Sigmoid colon (tissue), 7 donors: ENCODE measurements around the gene FCGR2B. TPM values are rescaled to one million over a fixed set of nuclear protein-coding genes. Genes with fewer than 3 reads are reported as not detected.
"Not testable (repeated sequence)": the region's sequence is repeated elsewhere in the genome, so short reads cannot be mapped to it uniquely, and the experiment has no call there.

Experiments
- DNase-seq: peaks from one replicate; pipeline ENCODE4 v3.0.0-alpha.2; 2019
- H3K27ac ChIP-seq, 4 donors: fragments of 200-600 bp; sonication (generic); one replicate each; pipeline ENCODE4 v1.5.1; 2016 to 2019; ENCODE audit warnings: mild to moderate bottlenecking in 1 of 4
- H3K27me3 ChIP-seq, 3 donors: fragments of 200-600 bp; sonication (generic); one replicate each; pipeline ENCODE4 v1.5.1; 2019; ENCODE audit warnings: mild to moderate bottlenecking in 1 of 3
- H3K36me3 ChIP-seq, 4 donors: fragments of 200-600 bp; sonication (generic); one replicate each; pipeline ENCODE4 v1.5.1; 2016 to 2019
- H3K4me1 ChIP-seq, 4 donors: fragments of 200-600 bp; sonication (generic); one replicate each; pipeline ENCODE4 v1.5.1; 2017 to 2019
- H3K4me3 ChIP-seq, 4 donors: fragments of 200-600 bp; sonication (generic); one replicate each; pipeline ENCODE4 v1.5.1; 2017 to 2019; ENCODE audit warnings: mild to moderate bottlenecking in 2 of 4, moderate library complexity in 1 of 4
- H3K9me3 ChIP-seq, 4 donors: fragments of 200-600 bp in 3 of 4; sonication (generic) in 3 of 4; one replicate each; pipeline versions ENCODE4 v1.5.1 to v1.6.1; 2013 to 2019
- EP300 ChIP-seq, 4 donors: sonication (generic); formaldehyde crosslinking; IDR thresholded peaks; one replicate each; pipeline ENCODE4 v1.6.1; 2017; ENCODE audit warnings: antibody characterized with exemption in 4 of 4
- POLR2A ChIP-seq, 2 donors: fragments of 450-650 bp; IDR thresholded peaks; one replicate each; pipeline ENCODE4 v1.6.1; 2016; ENCODE audit warnings: antibody characterized with exemption in 2 of 2, mild to moderate bottlenecking in 2 of 2, moderate library complexity in 2 of 2
- POLR2AphosphoS5 ChIP-seq, 4 donors: sonication (generic); formaldehyde crosslinking; IDR thresholded peaks; one replicate each; pipeline ENCODE4 v1.6.1; 2017; ENCODE audit warnings: antibody characterized with exemption in 4 of 4
- WGBS, 2 donors: extraction: QIAGEN DNeasy Blood & Tissue Kit; methylation state at CpG; one replicate each; pipeline ENCODE4 v1.1.7; 2013; 5-methylcytosine and 5-hydroxymethylcytosine counted together
- intact Hi-C: fragments of 100-400 bp; cut with DNase I; formaldehyde crosslinking; loops from one replicate; pipeline ENCODE4 v1.15.1; 2023
- polyA plus RNA-seq, 3 donors: library from polyadenylated mRNA; stranded (reverse); fragments of 200-250 nt; gene quantifications; one replicate each; pipeline ENCODE4 v1.2.3, GENCODE V29; 2013
- total RNA-seq, 4 donors: library from RNA; depleted of rRNA; stranded (reverse); fragments of >200 nt; gene quantifications; one replicate each; pipeline ENCODE4 v1.1.0, GENCODE V29; 2016
- TF ChIP-seq, protein P1 (sequence below), 4 experiments: fragments of 450-650 bp in 3 of 4; fragments of 200-600 bp in 1 of 4; IDR thresholded peaks; one replicate each; pipeline ENCODE4 v1.5.1; 2016 to 2019; ENCODE audit warnings: antibody characterized with exemption in 4 of 4, mild to moderate bottlenecking in 3 of 4, moderate library complexity in 2 of 4
- donor health status: healthy with polysubstance abuse.
- donor health status: Bipolar disorder and iron deficiency.
- donor health status: healthy.

Gene FCGR2B
- total and polyA plus RNA-seq, 7 donors = 6.4 to 42.1 (median 15.9) TPM

DNA sequence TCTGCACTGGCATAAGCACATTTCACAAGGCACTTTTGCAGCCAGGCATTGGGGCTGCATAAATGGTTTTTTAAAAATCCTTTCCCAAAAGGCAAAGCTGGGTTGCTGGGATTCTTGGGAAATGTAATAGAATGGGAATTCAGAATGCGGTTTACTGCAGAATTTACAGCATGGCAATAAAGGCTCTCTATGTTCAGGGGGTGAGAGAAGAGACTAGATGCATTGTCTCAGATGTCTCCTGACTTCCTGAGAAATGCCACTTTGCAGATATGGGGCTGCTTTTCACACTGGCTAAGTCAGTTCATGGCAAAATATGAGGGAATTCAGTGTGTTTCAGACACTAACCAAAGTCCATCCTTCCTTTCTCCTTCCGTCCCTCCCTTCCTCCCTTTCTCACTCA is 13.5 kb downstream of the FCGR2B start:
- 48 to 80% methylated on average over 2 of the region's 2 CpGs for WGBS, 2 donors

GRCh38 chr1:161676958-161677689 is 14.2 kb downstream of the FCGR2B start:
- intact Hi-C loops = no loop called here

More for the DNA sequence above, 13.5 kb downstream of the FCGR2B start:
- Histone ChIP-seq H3K36me3 (no peaks in the 10 kb centered on the region), H3K4me1 (no peaks in the 10 kb centered on the region), H3K4me3 (no peak overlapping the region), H3K27ac (no peak overlapping the region), H3K9me3 (no peaks in the 10 kb centered on the region), H3K27me3 (no peaks in the 10 kb centered on the region)
- DNase-seq = no peak
- TF ChIP-seq EP300 (IDR thresholded peaks at IDR 0.05) = no peak
- TF ChIP-seq, protein P1, sequence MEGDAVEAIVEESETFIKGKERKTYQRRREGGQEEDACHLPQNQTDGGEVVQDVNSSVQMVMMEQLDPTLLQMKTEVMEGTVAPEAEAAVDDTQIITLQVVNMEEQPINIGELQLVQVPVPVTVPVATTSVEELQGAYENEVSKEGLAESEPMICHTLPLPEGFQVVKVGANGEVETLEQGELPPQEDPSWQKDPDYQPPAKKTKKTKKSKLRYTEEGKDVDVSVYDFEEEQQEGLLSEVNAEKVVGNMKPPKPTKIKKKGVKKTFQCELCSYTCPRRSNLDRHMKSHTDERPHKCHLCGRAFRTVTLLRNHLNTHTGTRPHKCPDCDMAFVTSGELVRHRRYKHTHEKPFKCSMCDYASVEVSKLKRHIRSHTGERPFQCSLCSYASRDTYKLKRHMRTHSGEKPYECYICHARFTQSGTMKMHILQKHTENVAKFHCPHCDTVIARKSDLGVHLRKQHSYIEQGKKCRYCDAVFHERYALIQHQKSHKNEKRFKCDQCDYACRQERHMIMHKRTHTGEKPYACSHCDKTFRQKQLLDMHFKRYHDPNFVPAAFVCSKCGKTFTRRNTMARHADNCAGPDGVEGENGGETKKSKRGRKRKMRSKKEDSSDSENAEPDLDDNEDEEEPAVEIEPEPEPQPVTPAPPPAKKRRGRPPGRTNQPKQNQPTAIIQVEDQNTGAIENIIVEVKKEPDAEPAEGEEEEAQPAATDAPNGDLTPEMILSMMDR (IDR thresholded peaks at IDR 0.05) = no peak
- no peak for TF ChIP-seq POLR2A (IDR thresholded peaks at IDR 0.05)
- TF ChIP-seq POLR2AphosphoS5 (IDR thresholded peaks at IDR 0.05) = no peak
- intact Hi-C loops = no loop called here

DNA sequence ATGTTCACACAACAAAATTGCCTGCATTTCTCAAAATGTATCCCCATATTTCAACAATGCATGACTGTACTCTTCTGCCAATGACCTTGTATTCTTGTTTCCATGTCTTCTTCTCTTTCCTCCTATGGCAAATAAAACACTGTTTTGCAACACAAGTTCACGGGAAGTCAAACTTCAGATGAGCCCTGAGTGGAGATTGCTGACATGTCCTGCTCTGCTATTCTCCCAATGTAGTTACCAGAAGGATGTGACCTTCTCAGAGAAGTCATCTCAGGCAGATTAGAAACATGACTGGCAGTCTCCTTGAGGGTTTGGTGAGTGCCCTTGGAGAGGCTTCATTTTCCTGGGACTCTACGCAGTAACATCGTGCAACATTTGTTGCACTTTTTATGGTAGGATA is 15.6 kb downstream of the FCGR2B start:
- H3K27me3 ChIP-seq = no peaks in the 10 kb centered on the region
- H3K4me1 ChIP-seq = no peaks in the 10 kb centered on the region
- no peak overlapping the region for H3K4me3 ChIP-seq
- no peak for TF ChIP-seq POLR2A (IDR thresholded peaks at IDR 0.05)
- TF ChIP-seq POLR2AphosphoS5 (IDR thresholded peaks at IDR 0.05) = no peak
- TF ChIP-seq, protein P1 (IDR thresholded peaks at IDR 0.05) = no peak
- TF ChIP-seq EP300 (IDR thresholded peaks at IDR 0.05) = no peak
- intact Hi-C loops = no loop called here
- 94 to 95% methylated on average over 3 of the region's 3 CpGs for WGBS, 2 donors
- no peaks in the 10 kb centered on the region for H3K36me3 ChIP-seq
- no peak for DNase-seq
- no peak overlapping the region for H3K27ac ChIP-seq
- no peaks in the 10 kb centered on the region for H3K9me3 ChIP-seq

More at GRCh38 chr1:161676958-161677689, 14.2 kb downstream of the FCGR2B start:
- no peak overlapping the region for H3K27ac ChIP-seq
- no peak overlapping the region for H3K4me3 ChIP-seq
- no peaks in the 10 kb centered on the region for H3K27me3 ChIP-seq
- no peak for TF ChIP-seq POLR2AphosphoS5 (IDR thresholded peaks at IDR 0.05)
- TF ChIP-seq, protein P1 (IDR thresholded peaks at IDR 0.05) = no peak
- no peak for TF ChIP-seq POLR2A (IDR thresholded peaks at IDR 0.05)
- no peak for TF ChIP-seq EP300 (IDR thresholded peaks at IDR 0.05)
- 83 to 86% methylated on average over 5 of the region's 5 CpGs for WGBS, 2 donors
- no peaks in the 10 kb centered on the region for H3K4me1 ChIP-seq
- no peaks in the 10 kb centered on the region for H3K36me3 ChIP-seq
- no peak for DNase-seq
- H3K9me3 ChIP-seq = no peaks in the 10 kb centered on the region

DNA sequence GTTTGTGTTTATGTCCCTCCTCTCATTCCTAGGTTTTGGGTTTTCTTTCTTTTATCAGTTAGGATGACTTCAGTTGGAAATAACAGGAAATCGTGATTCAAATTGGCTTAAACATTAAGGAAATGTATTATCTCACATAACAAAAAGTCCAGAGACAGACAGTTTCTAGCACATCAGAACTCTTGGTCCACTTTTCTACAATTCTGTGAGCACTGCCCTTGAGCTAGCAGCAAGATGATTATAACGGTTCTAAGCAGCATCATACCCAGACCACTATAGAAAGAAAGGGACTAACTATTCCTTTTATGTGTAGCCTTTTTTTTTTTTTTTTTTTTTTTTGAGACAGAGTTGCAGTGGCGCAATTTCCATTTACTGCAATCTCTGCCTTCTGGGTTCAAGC is 18.9 kb downstream of the FCGR2B start:
- H3K27ac ChIP-seq = no peak overlapping the region
- H3K4me3 ChIP-seq = no peak overlapping the region
- H3K4me1 ChIP-seq = no peaks in the 10 kb centered on the region
- no peak for TF ChIP-seq POLR2A (IDR thresholded peaks at IDR 0.05)
- intact Hi-C loops = no loop called here
- DNase-seq = no peak
- WGBS, 2 donors = 67 to 81% methylated on average over 3 of the region's 3 CpGs
- peaks cover 0 to 5% (median 0%) of the 10 kb centered on the region in 3 donors for H3K27me3 ChIP-seq
- no peaks in the 10 kb centered on the region for H3K9me3 ChIP-seq
- H3K36me3 ChIP-seq = no peaks in the 10 kb centered on the region

DNA sequence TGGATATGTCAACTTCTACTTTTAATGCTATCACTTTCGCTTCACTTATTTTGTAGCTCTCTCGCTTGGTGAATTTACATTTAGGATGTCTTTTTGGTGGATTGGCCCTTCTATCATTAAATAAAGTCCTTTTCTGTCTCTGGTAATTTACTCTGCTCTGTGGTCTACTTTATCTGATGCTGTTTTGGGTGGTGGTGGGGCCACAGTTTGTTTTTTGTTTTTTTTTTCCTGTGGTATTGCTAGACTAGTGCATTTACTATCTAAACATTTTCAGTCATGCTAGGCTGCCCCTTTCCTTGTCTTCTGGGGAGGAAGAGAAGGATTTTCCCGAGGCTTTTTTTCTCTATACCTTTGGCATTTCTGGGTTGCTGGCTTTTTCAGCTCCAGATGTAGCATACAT is 26.0 kb downstream of the FCGR2B start:
- intact Hi-C loops = no loop called here
- Histone ChIP-seq H3K27me3 (peaks cover 0 to 27% (median 7%) of the 10 kb centered on the region in 3 donors), H3K4me3 (no peak overlapping the region), H3K9me3 (no peaks in the 10 kb centered on the region), H3K4me1 (no peaks in the 10 kb centered on the region), H3K36me3 (no peaks in the 10 kb centered on the region), H3K27ac (no peak overlapping the region)
- DNase-seq = no peak
- TF ChIP-seq POLR2A (IDR thresholded peaks at IDR 0.05) = no peak
- WGBS, 2 donors = 73 to 76% methylated on average over 3 of the region's 3 CpGs

- intact Hi-C loops = no loop called here
- H3K4me1 ChIP-seq = no peaks in the 10 kb centered on the region
- no peak overlapping the region for H3K4me3 ChIP-seq
- no peaks in the 10 kb centered on the region for H3K9me3 ChIP-seq
- no peak for DNase-seq
- no peak overlapping the region for H3K27ac ChIP-seq
- TF ChIP-seq, protein P1 (IDR thresholded peaks at IDR 0.05) = no peak
- TF ChIP-seq POLR2A (IDR thresholded peaks at IDR 0.05) (no peak), POLR2AphosphoS5 (IDR thresholded peaks at IDR 0.05) (no peak), EP300 (IDR thresholded peaks at IDR 0.05) (no peak)
- H3K27me3 ChIP-seq = peaks cover 0 to 29% (median 7%) of the 10 kb centered on the region in 3 donors
- H3K36me3 ChIP-seq = no peaks in the 10 kb centered on the region
- WGBS, 2 donors = 51 to 77% methylated on average over 3 of the region's 3 CpGs
Measured at GRCh38 chr1:161691846-161692245, 28.9 kb downstream of the FCGR2B start.

DNA sequence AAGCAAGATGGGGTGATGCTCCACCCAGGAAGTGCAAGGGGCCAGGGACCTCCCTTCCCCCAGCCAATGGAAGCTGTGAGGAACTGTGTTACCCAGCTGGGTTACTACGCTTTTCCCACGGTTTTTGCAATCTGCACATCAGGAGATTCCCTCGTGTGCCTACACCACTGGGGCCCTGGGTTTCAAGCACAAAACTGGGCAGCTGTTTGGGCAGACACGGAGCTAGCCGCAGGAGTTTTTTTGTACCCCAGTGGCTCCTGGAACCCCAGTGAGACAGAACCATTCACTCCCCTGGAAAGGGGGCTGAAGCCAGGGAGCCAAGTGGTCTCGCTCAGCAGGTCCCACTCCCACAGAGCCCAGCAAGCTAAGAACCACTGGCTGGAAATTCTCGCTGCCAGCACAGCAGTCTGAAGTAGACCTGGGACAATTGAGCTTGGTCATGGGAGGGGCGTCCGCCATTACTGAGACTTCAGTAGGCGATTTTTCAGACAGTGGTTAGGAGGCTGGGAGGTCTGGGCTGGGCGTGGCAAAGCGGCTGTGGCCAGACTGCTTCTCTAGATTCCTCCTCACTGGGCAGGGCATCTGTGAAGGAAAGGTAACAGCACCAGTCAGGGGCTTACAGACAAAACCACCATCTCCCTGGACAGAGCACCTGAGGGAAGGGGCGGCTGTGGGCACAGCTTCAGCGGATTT is 30.2 kb downstream of the FCGR2B start:
- WGBS, 2 donors = 85 to 92% methylated on average over 14 of the region's 14 CpGs
- H3K4me3 ChIP-seq, H3K9me3 ChIP-seq, intact Hi-C loops, H3K27ac ChIP-seq, DNase-seq, H3K36me3 ChIP-seq, H3K4me1 ChIP-seq: not testable (repeated sequence)
- peaks cover 0 to 29% (median 7%) of the 10 kb centered on the region in 3 donors for H3K27me3 ChIP-seq

DNA sequence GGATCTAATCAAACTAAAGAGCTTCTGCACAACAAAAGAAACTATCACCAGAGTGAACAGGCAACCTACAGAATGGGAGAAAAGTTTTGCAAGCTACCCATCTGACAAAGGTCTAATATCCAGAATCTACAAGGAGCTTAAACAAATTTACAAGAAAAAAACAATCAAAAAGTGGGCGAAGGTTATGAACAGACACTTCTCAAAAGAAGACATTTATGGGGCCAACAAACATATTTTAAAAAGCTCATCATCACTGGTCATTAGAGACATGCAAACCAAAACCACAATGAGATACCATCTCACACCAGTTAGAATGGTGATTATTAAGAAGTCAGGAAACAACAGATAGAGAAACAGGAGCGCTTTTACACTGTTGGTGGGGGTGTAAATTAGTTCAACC is 35.4 kb downstream of the FCGR2B start:
- WGBS, 2 donors = 93 to 98% methylated on average over 2 of the region's 2 CpGs
- H3K4me1 ChIP-seq, intact Hi-C loops, H3K4me3 ChIP-seq, H3K9me3 ChIP-seq, H3K27ac ChIP-seq, H3K36me3 ChIP-seq, DNase-seq: not testable (repeated sequence)
- H3K27me3 ChIP-seq = peaks cover 0 to 11% (median 0%) of the 10 kb centered on the region in 3 donors
